Measurements from ENCODE around the gene AARS1. TPM values are rescaled to one million over a fixed set of nuclear protein-coding genes. Genes with fewer than 3 reads are reported as not detected.
A peak's percentile ranks its signal among the peaks of the same experiment; 100 is the strongest.
"Not testable (repeated sequence)": the region's sequence is repeated elsewhere in the genome, so short reads cannot be mapped to it uniquely, and the experiment has no call there.

Gene AARS1
- total and polyA plus RNA-seq, 3 experiments from 2014 or later: 38.6 to 136 (median 135) TPM

DNA sequence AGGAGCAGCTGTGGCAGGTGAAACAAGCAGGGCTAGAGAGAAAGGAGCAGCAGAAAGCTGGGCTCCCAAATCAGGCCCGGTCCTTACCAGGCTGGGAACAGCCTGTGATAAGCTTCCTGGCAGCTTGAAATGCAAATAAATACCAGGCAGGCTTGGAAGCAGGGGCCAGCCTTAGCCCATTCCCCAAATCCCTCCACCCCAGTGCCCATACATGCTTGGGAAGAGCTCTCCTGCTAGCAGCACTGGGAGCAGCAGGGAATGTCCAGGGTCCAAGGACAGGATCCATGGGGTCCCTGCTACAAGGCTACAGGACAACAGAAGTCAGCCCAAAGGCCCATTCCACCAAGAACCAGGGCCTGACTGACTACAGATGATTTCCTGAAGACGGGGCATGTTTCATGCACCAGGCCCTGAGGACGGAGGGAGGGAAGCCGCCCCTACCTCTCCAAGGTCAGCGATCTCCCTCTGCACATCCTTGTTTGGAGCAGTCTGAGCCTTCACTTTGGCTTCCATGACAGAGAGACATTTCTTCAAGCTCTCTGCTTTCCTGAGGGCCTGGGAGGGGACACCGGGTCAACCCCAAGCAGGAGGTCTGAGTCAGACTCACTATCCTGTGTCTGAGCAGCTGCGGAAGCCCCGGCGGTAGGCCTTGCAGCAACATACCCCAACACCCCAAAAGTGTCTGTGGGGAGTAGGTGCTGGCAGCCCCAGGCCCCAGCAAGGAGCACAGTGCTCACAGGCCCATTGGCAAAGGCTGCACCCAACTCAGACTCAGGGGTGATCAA lies 34.9 kb downstream of the AARS1 start:
- Histone ChIP-seq H3K9me3 (ENCODE audit: low read length) (no peaks in the 10 kb centered on the region), H3K4me1 (ENCODE audit: insufficient read depth, low read length) (peaks cover 17% of the 10 kb centered on the region), H3K36me3 (ENCODE audit: insufficient read depth, low read length) (peaks cover 40% of the 10 kb centered on the region), H3K27ac (ENCODE audit: low read depth, low read length) (no peak overlapping the region), H3K27me3 (ENCODE audit: insufficient read depth, low read length, poor library complexity, severe bottlenecking) (no peaks in the 10 kb centered on the region), H3K4me3 (ENCODE audit: low read length) (no peak overlapping the region)
- H3K36me3 Mint-ChIP-seq: peaks cover 7 to 72% (median 16%) of the 10 kb centered on the region in 3 donors
- no peaks in the 10 kb centered on the region for H3K27me3 Mint-ChIP-seq
- POLR2A ChIA-PET: interaction anchor here (1.0 kb wide), 1 partner anchor 35 kb away, joined by 4 read pairs; the partner anchor contains the start of gene AARS1
- no peak for DNase-seq
- peak overlapping the region in 2 of 8 donors; percentile 32 to 54 for H3K27ac Mint-ChIP-seq
- peak overlapping the region in 1 of 7 donors; percentile 41 for H3K4me3 Mint-ChIP-seq
- peaks cover 11 to 17% (median 13%) of the 10 kb centered on the region in 3 donors for H3K4me1 Mint-ChIP-seq
- CTCF ChIA-PET: interaction anchor here (0.9 to 2.3 kb wide), 2 partner anchors 13 to 35 kb away, joined by 3 to 6 read pairs; partner anchors contain the start of gene AARS1
- no peaks in the 10 kb centered on the region for H3K9me3 Mint-ChIP-seq

DNA sequence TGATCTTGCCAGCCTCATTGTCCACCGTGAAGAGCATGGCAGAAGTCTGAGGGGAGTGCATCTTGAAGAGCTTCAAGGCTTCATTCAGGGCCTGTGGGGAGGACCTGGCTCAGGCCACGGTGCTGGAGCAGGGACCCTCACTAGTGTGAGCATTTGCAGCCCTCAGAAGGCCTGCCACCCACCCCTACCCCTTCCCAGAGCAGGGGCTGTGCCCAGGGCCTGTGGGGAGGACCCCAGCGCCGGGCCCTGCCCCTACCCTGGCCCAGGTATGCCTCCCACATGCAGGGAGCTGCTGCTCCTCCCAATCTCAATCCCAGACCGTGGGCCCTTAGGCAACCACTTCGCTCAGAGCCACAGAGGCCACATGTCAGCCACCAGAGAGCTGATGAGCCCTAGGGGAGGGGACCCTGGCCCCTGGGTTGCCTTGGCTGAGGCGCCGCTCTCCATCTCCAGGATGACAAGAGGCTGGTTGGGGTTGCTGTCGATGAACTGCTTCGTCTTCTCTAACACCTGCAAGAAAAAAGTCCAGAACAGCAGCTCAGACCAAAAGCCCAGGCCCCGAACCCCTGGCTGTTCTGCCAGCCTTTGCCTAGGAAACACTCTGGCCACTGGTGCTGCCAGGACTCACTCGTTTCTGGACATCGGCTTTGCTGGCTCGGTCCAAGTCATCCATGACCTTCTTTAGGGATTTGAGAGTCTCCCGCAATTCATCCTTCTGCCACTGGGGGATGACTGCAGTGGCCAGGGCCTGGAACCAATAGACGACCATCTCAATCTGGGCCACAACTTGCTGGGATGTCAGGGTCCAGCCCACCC lies 35.8 kb downstream of the AARS1 start:
- H3K36me3 ChIP-seq (ENCODE audit: insufficient read depth, low read length): peaks cover 34% of the 10 kb centered on the region
- peaks cover 2 to 66% (median 9%) of the 10 kb centered on the region in 3 donors for H3K36me3 Mint-ChIP-seq
- peak overlapping the region in 2 of 7 donors; percentile 40 to 41 for H3K4me3 Mint-ChIP-seq
- peak overlapping the region in 7 of 8 donors; percentile 23 to 83 (median 46) for H3K27ac Mint-ChIP-seq
- ChIA-PET CTCF (interaction anchor here (0.9 to 2.5 kb wide), 3 partner anchors 10 to 36 kb away, joined by 3 to 15 read pairs (median 6); partner anchors contain the start of gene AARS1), POLR2A (interaction anchor here (1.0 kb wide), 1 partner anchor 36 kb away, joined by 4 read pairs; the partner anchor contains the start of gene AARS1)
- peaks cover 19% of the 10 kb centered on the region for H3K4me1 ChIP-seq (ENCODE audit: insufficient read depth, low read length)
- peaks cover 15 to 23% (median 19%) of the 10 kb centered on the region in 3 donors for H3K4me1 Mint-ChIP-seq
- H3K27me3 ChIP-seq (ENCODE audit: insufficient read depth, low read length, poor library complexity, severe bottlenecking): no peaks in the 10 kb centered on the region
- H3K27ac ChIP-seq (ENCODE audit: low read depth, low read length): no peak overlapping the region
- H3K4me3 ChIP-seq (ENCODE audit: low read length): no peak overlapping the region
- H3K9me3 ChIP-seq (ENCODE audit: low read length): no peaks in the 10 kb centered on the region
- H3K9me3 Mint-ChIP-seq: no peaks in the 10 kb centered on the region
- DNase-seq: peak in 4 of 5 donors; percentile 7 to 56 (median 13)
- H3K27me3 Mint-ChIP-seq: no peaks in the 10 kb centered on the region

DNA sequence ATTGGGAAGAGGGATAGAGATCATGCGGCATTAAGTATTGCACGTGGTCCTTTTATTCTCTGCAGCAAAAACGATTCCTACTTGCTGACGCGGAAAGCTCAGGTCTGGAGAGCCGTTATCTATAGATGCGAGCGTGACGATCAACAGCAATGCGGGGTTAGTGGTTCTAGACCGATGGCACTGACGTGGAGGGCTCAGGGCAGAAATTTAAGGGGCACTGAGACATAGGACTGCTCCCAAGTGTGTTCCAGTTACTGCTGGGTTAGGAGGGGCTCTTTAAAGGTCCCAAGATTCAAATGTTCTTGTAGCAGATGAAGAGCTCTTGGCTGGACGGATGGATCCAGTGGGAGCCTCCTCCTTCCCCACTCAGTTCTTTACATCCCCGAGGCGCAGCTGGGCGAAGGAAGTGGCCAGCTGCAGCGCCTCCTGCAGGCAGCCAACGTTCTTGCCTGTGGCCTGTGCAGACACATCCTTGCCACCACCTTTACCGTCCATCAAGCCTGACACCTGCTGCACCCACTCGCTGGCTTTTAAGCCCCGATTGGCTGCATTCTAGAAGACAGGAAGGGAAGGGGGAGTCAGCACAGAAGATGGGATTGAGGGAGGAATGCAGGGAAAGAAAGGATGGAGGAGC lies 36.8 kb downstream of the AARS1 start:
- Mint-ChIP-seq H3K4me1 (peaks cover 22 to 32% (median 26%) of the 10 kb centered on the region in 3 donors), H3K27ac (peak overlapping the region in 7 of 8 donors; percentile 17 to 94 (median 90)), H3K27me3 (no peaks in the 10 kb centered on the region), H3K9me3 (no peaks in the 10 kb centered on the region), H3K36me3 (peaks cover 0 to 59% (median 3%) of the 10 kb centered on the region in 3 donors), H3K4me3 (peak overlapping the region in 5 of 7 donors; percentile 11 to 97 (median 87))
- Histone ChIP-seq H3K27me3 (ENCODE audit: insufficient read depth, low read length, poor library complexity, severe bottlenecking) (no peaks in the 10 kb centered on the region), H3K27ac (ENCODE audit: low read depth, low read length) (no peak overlapping the region), H3K9me3 (ENCODE audit: low read length) (no peaks in the 10 kb centered on the region), H3K4me3 (ENCODE audit: low read length) (no peak overlapping the region), H3K4me1 (ENCODE audit: insufficient read depth, low read length) (peaks cover 19% of the 10 kb centered on the region), H3K36me3 (ENCODE audit: insufficient read depth, low read length) (peaks cover 24% of the 10 kb centered on the region)
- ChIA-PET CTCF (interaction anchor here (0.7 to 2.5 kb wide), 10 partner anchors 10 to 95 kb away, joined by 3 to 15 read pairs (median 4); partner anchors contain the start of genes AARS1, DDX19A and DDX19B), POLR2A (interaction anchor here (0.5 to 2.1 kb wide), 6 partner anchors 30 to 271 kb away, joined by 3 to 12 read pairs (median 4); partner anchors contain the start of genes AARS1, COG4, DDX19A and DDX19B)
- DNase-seq: peak in 1 of 5 donors; percentile 48

DNA sequence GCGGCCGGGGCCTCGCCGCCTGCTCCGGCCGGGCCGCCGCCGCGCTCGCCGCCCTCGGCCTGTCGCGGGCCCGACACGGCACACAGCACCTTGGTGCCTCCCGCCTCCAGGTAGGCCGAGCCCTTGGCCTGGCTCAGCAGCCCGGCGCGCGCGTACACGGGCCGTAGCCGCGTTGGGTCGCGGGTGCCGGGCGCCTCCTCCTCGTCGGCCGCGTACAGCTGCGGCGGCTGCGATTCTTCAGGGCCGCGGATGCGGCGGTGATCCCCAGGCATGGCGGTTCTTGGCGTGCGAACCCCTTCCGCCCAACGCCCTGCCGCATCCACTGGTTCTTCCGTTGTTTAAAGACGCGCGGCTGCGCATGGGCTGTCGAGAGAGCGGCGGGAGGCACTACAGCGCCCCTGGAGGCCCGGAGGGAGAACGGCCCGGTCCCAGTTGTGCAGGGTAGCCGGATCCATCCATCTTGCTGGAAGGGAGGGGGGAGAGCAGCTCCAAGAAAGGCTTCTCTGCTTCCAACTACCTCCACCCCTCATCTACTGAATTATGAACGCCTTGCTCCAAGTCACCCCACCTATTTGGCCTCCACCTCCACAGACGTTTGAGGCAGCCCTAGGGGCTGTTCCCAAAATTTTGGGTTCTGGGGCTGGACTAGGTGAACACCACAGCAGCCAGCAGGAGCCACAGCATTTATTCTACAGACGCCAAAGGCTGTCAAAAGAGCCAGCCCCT lies 37.5 kb downstream of the AARS1 start, which contains the start of gene EXOSC6:
TSS of gene EXOSC6 (minus strand) at position 312 of the 726 bp plus-strand sequence. CDS start at position 272, 40 bp downstream.
- Histone ChIP-seq H3K27me3 (ENCODE audit: insufficient read depth, low read length, poor library complexity, severe bottlenecking) (no peaks in the 10 kb centered on the region), H3K27ac (ENCODE audit: low read depth, low read length) (peak within 1 kb of the TSS; percentile 70), H3K36me3 (ENCODE audit: insufficient read depth, low read length) (peaks cover 21% of the 10 kb centered on the region), H3K9me3 (ENCODE audit: low read length) (no peaks in the 10 kb centered on the region), H3K4me1 (ENCODE audit: insufficient read depth, low read length) (peaks cover 19% of the 10 kb centered on the region), H3K4me3 (ENCODE audit: low read length) (peak within 1 kb of the TSS; percentile 66)
- Mint-ChIP-seq H3K27ac (peak within 1 kb of the TSS; percentile 72 to 98 (median 94)), H3K9me3 (no peaks in the 10 kb centered on the region), H3K4me1 (peaks cover 22 to 33% (median 28%) of the 10 kb centered on the region in 3 donors), H3K36me3 (peaks cover 0 to 55% (median 3%) of the 10 kb centered on the region in 3 donors), H3K4me3 (peak within 1 kb of the TSS; percentile 87 to 97 (median 90)), H3K27me3 (no peaks in the 10 kb centered on the region)
- DNase-seq: peak; percentile 89 to 95 (median 91)
- CTCF ChIA-PET: interaction anchor here (0.7 to 2.5 kb wide), 11 partner anchors 10 to 95 kb away, joined by 3 to 15 read pairs (median 4); partner anchors contain the start of genes AARS1, DDX19A and DDX19B
- POLR2A ChIA-PET: interaction anchor here (0.5 to 2.1 kb wide), 7 partner anchors 31 to 271 kb away, joined by 3 to 12 read pairs (median 3); partner anchors contain the start of genes AARS1, COG4, DDX19A and DDX19B

GRCh38 chr16:70250748-70251628 lies 38.3 kb downstream of the AARS1 start:
- Histone ChIP-seq H3K4me1 (ENCODE audit: insufficient read depth, low read length) (peaks cover 19% of the 10 kb centered on the region), H3K9me3 (ENCODE audit: low read length) (no peaks in the 10 kb centered on the region), H3K27ac (ENCODE audit: low read depth, low read length) (peak overlapping the region; percentile 60), H3K4me3 (ENCODE audit: low read length) (peak overlapping the region; percentile 66), H3K36me3 (ENCODE audit: insufficient read depth, low read length) (peaks cover 18% of the 10 kb centered on the region), H3K27me3 (ENCODE audit: insufficient read depth, low read length, poor library complexity, severe bottlenecking) (no peaks in the 10 kb centered on the region)
- H3K36me3 Mint-ChIP-seq: peaks cover 0 to 48% (median under 1%) of the 10 kb centered on the region in 3 donors
- peak overlapping the region in 7 of 8 donors; percentile 72 to 95 (median 80) for H3K27ac Mint-ChIP-seq
- H3K9me3 Mint-ChIP-seq: no peaks in the 10 kb centered on the region
- H3K27me3 Mint-ChIP-seq: no peaks in the 10 kb centered on the region
- ChIA-PET CTCF (interaction anchor here (0.8 to 2.5 kb wide), 8 partner anchors 9 to 47 kb away, joined by 3 to 15 read pairs (median 4); partner anchors contain the start of gene AARS1), POLR2A (interaction anchor here (0.5 to 2.1 kb wide), 3 partner anchors 38 to 109 kb away, joined by 3 to 12 read pairs (median 4); partner anchors contain the start of genes AARS1 and DDX19B)
- DNase-seq: peak in 1 of 5 donors; percentile 31
- H3K4me1 Mint-ChIP-seq: peaks cover 24 to 39% (median 36%) of the 10 kb centered on the region in 3 donors
- H3K4me3 Mint-ChIP-seq: peak overlapping the region; percentile 75 to 84 (median 82)

- H3K27ac ChIP-seq (ENCODE audit: low read depth, low read length); H3K4me3 ChIP-seq (ENCODE audit: low read length); H3K9me3 Mint-ChIP-seq; H3K27me3 Mint-ChIP-seq; POLR2A ChIA-PET; H3K9me3 ChIP-seq (ENCODE audit: low read length); CTCF ChIA-PET; DNase-seq; H3K27me3 ChIP-seq (ENCODE audit: insufficient read depth, low read length, poor library complexity, severe bottlenecking): not testable (repeated sequence)
- peaks cover 27 to 43% (median 40%) of the 10 kb centered on the region in 3 donors for H3K4me1 Mint-ChIP-seq
- Histone ChIP-seq H3K4me1 (ENCODE audit: insufficient read depth, low read length) (peaks cover 19% of the 10 kb centered on the region), H3K36me3 (ENCODE audit: insufficient read depth, low read length) (peaks cover 11% of the 10 kb centered on the region)
- H3K4me3 Mint-ChIP-seq: peak overlapping the region; percentile 35 to 84 (median 55)
- peak overlapping the region in 7 of 8 donors; percentile 25 to 95 (median 71) for H3K27ac Mint-ChIP-seq
- peaks cover 0 to 37% (median 0%) of the 10 kb centered on the region in 3 donors for H3K36me3 Mint-ChIP-seq
These were observed 39.6 kb downstream of the AARS1 start for GRCh38 chr16:70249697-70250096.
